ENCODE results near the gene STK32C. TPM values are rescaled to one million over a fixed set of nuclear protein-coding genes. Genes with fewer than 3 reads are reported as not detected.
"Not testable (repeated sequence)": the region's sequence is repeated elsewhere in the genome, so short reads cannot be mapped to it uniquely, and the experiment has no call there.

STK32C gene
- total RNA-seq, 4 donors from 2014 or later, result 9.4 to 18.1 (median 16.2) TPM

DNA sequence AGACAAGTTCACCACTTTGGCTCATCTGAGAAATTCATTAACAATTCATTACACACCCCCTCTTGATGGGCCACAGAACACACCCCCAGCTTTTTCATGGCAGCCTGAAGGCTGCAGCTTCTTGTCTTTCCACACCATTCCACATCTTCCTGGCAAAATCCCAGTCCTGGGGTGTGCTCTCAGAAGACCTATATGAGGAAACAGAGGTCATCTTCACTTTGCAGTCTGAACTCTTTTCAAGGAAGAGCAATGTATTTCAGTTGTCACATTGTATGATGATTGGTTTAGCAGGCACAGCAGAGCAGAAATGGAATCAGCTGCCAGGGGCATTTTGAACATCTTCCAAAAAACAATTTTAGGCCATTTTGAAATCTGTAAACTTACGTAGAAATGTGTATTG is 16.4 kb upstream of the STK32C start:
- no peaks in the 10 kb centered on the region for H3K9me3 ChIP-seq
- no peak overlapping the region for H3K27ac ChIP-seq
- 88 to 91% methylated on average over 1 of the region's 1 CpG for WGBS, 2 donors
- H3K4me1 ChIP-seq, result peaks cover 0 to 18% (median 0%) of the 10 kb centered on the region in 4 donors
- peaks cover 0 to 48% (median 0%) of the 10 kb centered on the region in 3 donors for H3K36me3 ChIP-seq
- no peak for DNase-seq (ENCODE audit: low spot score in 2 of 2)
- TF ChIP-seq EP300 (IDR thresholded peaks at IDR 0.05) (no peak), POLR2A (IDR thresholded peaks at IDR 0.05) (no peak)
- no peak overlapping the region for H3K4me3 ChIP-seq
- no peaks in the 10 kb centered on the region for H3K27me3 ChIP-seq

DNA sequence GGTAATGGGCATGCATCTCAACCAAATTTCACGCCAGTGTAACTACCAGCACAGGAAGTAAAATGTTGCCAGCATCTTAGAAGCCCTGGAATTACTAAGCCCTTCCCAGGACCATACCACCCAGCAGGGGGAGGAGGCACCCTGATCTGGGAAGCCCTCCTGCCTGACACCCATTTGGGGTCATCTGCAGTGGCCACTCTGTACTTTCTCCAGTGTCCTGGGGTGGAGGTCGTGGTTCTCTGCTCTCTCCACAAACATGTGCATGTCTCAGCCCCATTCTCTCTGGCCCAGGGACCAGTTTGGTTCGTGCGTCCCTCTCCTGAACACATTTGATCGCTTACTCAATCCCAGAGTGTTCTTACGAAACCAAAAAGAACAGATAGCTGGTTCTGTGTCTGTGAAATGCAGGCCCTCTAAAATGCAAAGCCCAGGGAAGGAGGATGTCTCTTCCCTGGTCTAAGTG is 14.9 kb upstream of the STK32C start:
- H3K27me3 ChIP-seq, result no peaks in the 10 kb centered on the region
- DNase-seq (ENCODE audit: low spot score in 2 of 2), result no peak

DNA sequence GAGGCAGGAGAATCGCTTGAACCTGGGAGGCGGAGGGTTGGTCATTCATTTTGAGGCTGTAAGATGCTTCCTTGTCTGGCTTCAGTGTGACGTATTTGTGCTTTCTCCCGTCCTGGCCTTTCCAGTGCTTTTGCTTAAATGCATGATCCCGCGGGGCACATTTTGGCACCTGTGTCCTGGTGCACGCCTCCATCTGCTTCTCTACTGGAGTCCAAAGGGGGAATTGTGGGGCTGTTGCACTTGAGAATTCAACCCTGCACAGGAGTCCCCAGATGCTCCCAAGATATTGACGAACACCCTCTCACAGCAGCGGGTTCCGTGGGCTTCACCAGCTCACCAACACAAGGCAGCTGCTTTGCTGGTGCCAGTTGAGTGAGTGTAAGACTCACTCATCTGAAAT is 14.0 kb upstream of the STK32C start:
- H3K4me3 ChIP-seq, result no peak overlapping the region
- no peaks in the 10 kb centered on the region for H3K4me1 ChIP-seq
- peaks cover 0 to 29% (median 0%) of the 10 kb centered on the region in 3 donors for H3K36me3 ChIP-seq
- no peaks in the 10 kb centered on the region for H3K9me3 ChIP-seq
- TF ChIP-seq EP300 (IDR thresholded peaks at IDR 0.05) (no peak), POLR2A (IDR thresholded peaks at IDR 0.05) (no peak)
- TF ChIP-seq, protein P1, sequence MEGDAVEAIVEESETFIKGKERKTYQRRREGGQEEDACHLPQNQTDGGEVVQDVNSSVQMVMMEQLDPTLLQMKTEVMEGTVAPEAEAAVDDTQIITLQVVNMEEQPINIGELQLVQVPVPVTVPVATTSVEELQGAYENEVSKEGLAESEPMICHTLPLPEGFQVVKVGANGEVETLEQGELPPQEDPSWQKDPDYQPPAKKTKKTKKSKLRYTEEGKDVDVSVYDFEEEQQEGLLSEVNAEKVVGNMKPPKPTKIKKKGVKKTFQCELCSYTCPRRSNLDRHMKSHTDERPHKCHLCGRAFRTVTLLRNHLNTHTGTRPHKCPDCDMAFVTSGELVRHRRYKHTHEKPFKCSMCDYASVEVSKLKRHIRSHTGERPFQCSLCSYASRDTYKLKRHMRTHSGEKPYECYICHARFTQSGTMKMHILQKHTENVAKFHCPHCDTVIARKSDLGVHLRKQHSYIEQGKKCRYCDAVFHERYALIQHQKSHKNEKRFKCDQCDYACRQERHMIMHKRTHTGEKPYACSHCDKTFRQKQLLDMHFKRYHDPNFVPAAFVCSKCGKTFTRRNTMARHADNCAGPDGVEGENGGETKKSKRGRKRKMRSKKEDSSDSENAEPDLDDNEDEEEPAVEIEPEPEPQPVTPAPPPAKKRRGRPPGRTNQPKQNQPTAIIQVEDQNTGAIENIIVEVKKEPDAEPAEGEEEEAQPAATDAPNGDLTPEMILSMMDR (IDR thresholded peaks at IDR 0.05), result no peak
- no peak overlapping the region for H3K27ac ChIP-seq
- DNase-seq (ENCODE audit: low spot score in 2 of 2), result no peak
- 86 to 91% methylated on average over 10 of the region's 10 CpGs for WGBS, 2 donors
- H3K27me3 ChIP-seq, result no peaks in the 10 kb centered on the region

More for the DNA sequence above, 14.9 kb upstream of the STK32C start:
- 77 to 86% methylated on average over 6 of the region's 6 CpGs for WGBS, 2 donors
- H3K4me1 ChIP-seq, result peaks cover 0 to 2% (median 0%) of the 10 kb centered on the region in 4 donors
- no peaks in the 10 kb centered on the region for H3K9me3 ChIP-seq
- H3K36me3 ChIP-seq, result peaks cover 0 to 38% (median 0%) of the 10 kb centered on the region in 3 donors
- TF ChIP-seq EP300 (IDR thresholded peaks at IDR 0.05) (no peak), POLR2A (IDR thresholded peaks at IDR 0.05) (no peak)
- TF ChIP-seq, protein P1 (IDR thresholded peaks at IDR 0.05), result no peak
- H3K4me3 ChIP-seq, result no peak overlapping the region
- H3K27ac ChIP-seq, result no peak overlapping the region

DNA sequence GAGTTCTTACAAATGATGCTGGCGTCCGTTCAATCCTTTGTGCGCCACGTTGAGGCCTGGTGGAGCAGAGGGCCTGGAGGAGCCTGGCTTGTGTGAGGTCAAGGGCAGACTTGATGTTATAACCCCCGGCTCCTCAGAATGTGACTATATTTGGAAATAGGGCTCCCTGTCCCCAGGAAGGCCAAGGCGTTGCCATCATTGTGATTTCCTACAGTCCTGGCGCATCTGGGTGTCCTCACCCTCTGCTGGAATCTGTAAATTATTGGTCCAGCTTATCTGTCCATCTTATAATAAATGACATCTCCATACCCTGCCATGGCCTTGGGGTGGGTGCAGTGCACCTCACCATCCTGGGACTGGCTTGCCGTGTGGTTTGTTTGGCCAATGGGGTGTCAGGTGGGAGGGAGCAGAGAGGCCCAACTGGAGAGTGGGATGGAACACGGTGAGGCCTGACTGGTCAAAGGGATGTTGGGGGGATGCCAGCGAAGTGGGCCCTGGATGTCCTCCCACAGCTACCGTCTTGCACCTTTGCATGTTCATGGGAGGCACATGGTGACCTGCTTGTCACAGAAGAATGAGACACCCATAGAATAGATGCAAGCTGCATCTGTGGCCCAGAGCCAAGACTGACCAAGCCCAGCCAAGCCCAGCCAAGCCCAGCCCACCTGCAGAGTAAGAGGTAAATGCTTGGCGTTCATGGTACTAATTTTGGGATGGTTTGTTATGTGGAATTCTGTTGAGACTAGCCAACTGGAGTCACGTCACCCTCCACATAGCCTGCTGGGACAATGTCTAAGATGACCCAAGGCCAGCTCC is 13.1 kb upstream of the STK32C start:
- no peaks in the 10 kb centered on the region for H3K9me3 ChIP-seq
- no peaks in the 10 kb centered on the region for H3K4me1 ChIP-seq
- H3K27ac ChIP-seq, result no peak overlapping the region
- no peaks in the 10 kb centered on the region for H3K27me3 ChIP-seq
- WGBS, 2 donors, result 83 to 85% methylated on average over 13 of the region's 13 CpGs
- DNase-seq (ENCODE audit: low spot score in 2 of 2), result no peak
- no peak overlapping the region for H3K4me3 ChIP-seq
- TF ChIP-seq, protein P1 (IDR thresholded peaks at IDR 0.05), result no peak
- TF ChIP-seq POLR2A (IDR thresholded peaks at IDR 0.05) (no peak), EP300 (IDR thresholded peaks at IDR 0.05) (no peak)
- H3K36me3 ChIP-seq, result peaks cover 0 to 20% (median 0%) of the 10 kb centered on the region in 3 donors

DNA sequence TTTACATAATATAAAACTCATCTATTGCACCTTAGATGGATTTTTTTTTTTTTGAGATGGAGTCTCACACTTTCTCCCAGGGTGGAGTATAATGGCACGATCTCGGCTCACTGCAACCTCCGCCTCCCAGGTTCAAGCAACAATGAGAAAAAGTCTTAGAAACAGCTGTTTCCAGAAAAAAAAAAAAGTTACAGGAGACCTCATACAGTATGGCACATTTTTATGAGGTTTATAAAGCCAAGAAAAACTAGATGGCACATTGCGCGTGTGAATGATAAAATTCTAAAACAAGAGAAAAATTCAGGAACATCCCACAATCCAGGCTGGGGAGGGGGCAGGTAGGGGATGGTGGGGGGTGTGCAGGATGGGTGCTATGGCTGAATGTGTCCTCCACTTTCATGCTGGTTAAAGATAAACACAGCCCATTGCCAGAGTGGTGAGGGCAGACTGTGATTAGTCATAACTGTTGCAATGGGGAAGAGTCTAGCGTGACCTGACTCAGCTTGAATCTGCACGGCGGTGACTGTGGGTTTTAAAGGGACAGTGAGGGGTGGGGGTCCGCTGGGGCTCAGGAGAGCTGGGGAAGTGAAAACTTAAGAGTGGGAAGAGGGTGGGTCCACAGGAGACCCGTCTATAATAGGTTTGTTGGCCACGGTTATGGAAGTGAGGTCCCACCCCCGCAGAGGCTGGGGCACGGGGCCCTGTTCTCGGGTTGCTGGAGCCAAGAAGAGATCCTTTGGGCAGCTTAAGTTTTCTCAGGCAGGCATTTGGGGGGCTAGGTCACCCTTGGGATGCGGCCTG is 12.3 kb upstream of the STK32C start:
- 57 to 58% methylated on average over 15 of the region's 15 CpGs for WGBS, 2 donors
- no peaks in the 10 kb centered on the region for H3K27me3 ChIP-seq
- H3K4me3 ChIP-seq, result no peak overlapping the region
- no peak overlapping the region for H3K27ac ChIP-seq
- H3K9me3 ChIP-seq, result no peaks in the 10 kb centered on the region
- no peak for DNase-seq (ENCODE audit: low spot score in 2 of 2)
- no peak for TF ChIP-seq POLR2A (IDR thresholded peaks at IDR 0.05)
- TF ChIP-seq, protein P1 (IDR thresholded peaks at IDR 0.05), result no peak
- no peak for TF ChIP-seq EP300 (IDR thresholded peaks at IDR 0.05)
- no peaks in the 10 kb centered on the region for H3K4me1 ChIP-seq
- peaks cover 0 to 12% (median 0%) of the 10 kb centered on the region in 3 donors for H3K36me3 ChIP-seq

DNA sequence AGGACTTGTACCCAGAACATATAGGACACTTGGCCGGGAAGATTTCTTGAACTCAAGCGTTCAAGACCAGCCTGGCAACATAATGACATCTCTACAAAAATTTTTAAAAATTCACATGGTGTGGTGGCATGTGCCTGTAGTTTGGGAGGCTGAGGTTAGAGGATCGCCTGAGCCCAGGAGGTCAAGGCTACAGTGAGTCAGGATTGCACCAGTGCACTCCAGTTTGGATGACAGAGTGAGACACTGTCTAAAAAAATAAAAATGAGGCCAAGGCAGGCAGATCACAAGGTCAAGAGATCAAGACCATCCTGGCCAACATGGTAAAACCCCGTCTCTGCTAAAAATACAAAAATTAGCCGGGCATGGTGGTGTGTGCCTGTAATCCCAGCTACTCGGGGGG is 9.7 kb upstream of the STK32C start:
- not testable (repeated sequence) for H3K27me3 ChIP-seq; H3K27ac ChIP-seq; H3K4me1 ChIP-seq; H3K4me3 ChIP-seq; H3K9me3 ChIP-seq; DNase-seq (ENCODE audit: low spot score in 2 of 2); H3K36me3 ChIP-seq
- 87 to 88% methylated on average over 6 of the region's 6 CpGs for WGBS, 2 donors

Data from tibial nerve (tissue), 4 donors.